HCT116 (cell line): ENCODE measurements around the gene FASTKD2.

ENCODE experiments used
- CTCF ChIP-seq, 3 experiments: fragments of 200-600 bp in 1 of 3; sonication (generic) in 1 of 3; IDR thresholded peaks in 2 of 3; conservative IDR thresholded peaks in 1 of 3; 2 replicates each; pipeline ENCODE4 v1.5.1; 2012 to 2017; ENCODE audit warnings: low read depth in 2 of 3, low read length in 2 of 3, antibody characterized with exemption in 1 of 3, borderline replicate concordance in 1 of 3, control low read depth in 1 of 3, mild to moderate bottlenecking in 1 of 3, mixed read lengths in 1 of 3, mixed run types in 1 of 3, moderate library complexity in 1 of 3; ENCODE audit not compliant: insufficient read depth in 1 of 3
- EZH2 ChIP-seq: fragments of 200-600 bp; sonication (generic); IDR thresholded peaks from 2 replicates; pipeline ENCODE4 v1.6.1; 2017; ENCODE audit warnings: antibody characterized with exemption, mixed run types
- JUND ChIP-seq: IDR thresholded peaks from 2 replicates; pipeline ENCODE4 v1.6.1; 2012
- MAX ChIP-seq: IDR thresholded peaks from 2 replicates; pipeline ENCODE4 v1.6.1; 2012
- YY1 ChIP-seq: IDR thresholded peaks from 2 replicates; pipeline ENCODE4 v1.6.1; 2011; ENCODE audit warnings: low read length, low read depth, moderate library complexity, mild to moderate bottlenecking; ENCODE audit not compliant: insufficient replicate concordance; ENCODE audit errors: extremely low read depth

- no peak for TF ChIP-seq CTCF (IDR thresholded peaks at IDR 0.05 in 2 of 3, conservative IDR thresholded peaks at IDR 0.05 in 1 of 3; ENCODE audit: borderline replicate concordance in 1 of 3, insufficient read depth in 1 of 3, low read depth in 2 of 3, low read length in 2 of 3)
- TF ChIP-seq YY1: no peak
- TF ChIP-seq JUND: no peak
- no peak for TF ChIP-seq EZH2
- TF ChIP-seq MAX: no peak
These were observed 42.1 kb upstream of the FASTKD2 start for GRCh38 chr2:206723288-206723687.
